HG03103 (cell line): ENCODE data around the gene SPRED3.
"Not testable (repeated sequence)": the region's sequence is repeated elsewhere in the genome, so short reads cannot be mapped to it uniquely, and the experiment has no call there.

Experiments used
- ATAC-seq: cut with Tn5 transposase; IDR thresholded peaks from one replicate; pipeline ENCODE4 v1.9.1; 2021; ENCODE audit warnings: low read depth; ENCODE audit not compliant: unreplicated experiment

Gene SPRED3

DNA sequence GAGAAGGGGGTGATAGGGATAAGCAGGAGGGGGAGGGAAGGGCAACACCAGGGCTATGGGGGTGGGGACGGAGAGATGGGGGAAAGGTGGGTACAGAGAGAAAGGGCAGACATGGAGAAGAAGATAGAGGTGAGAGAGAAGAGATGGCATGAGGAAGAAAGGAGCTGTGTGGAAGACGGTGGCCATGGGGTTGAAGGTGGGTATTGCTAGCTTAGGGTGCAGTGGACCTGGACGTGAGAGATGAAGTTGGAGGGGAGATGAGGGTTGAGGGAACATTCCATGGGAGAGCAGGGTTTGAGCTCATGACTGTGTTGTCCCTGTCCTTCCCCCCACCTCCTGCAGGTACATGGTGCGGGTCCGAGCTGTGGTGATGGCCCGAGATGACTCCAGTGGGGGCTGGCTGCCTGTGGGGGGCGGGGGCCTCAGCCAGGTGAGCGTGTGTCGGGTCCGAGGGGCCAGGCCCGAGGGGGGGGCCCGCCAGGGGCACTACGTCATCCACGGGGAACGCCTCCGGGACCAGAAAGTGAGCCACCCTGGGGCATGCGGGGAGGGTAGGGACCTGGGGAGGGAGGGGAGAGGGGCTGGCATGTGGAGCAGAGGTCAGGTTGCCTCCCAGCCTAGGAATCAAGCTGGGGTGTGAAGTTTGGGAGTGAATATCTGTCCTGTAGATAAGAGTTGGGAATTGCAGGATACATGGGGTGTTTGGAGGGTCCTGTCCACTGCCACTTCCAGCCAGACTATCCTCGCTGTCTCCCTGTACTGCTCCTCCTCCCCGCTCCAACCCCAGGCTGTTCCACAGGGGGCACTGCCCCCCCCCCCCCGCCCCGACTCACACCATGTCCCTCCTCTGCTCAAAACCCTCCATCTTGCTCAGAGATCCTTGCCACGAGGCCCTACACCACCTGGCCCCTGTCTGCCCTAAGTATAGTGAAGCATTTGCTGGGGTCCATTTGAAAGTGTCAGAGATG is 1.7 kb downstream of the SPRED3 start:
- ATAC-seq, result no peak

DNA sequence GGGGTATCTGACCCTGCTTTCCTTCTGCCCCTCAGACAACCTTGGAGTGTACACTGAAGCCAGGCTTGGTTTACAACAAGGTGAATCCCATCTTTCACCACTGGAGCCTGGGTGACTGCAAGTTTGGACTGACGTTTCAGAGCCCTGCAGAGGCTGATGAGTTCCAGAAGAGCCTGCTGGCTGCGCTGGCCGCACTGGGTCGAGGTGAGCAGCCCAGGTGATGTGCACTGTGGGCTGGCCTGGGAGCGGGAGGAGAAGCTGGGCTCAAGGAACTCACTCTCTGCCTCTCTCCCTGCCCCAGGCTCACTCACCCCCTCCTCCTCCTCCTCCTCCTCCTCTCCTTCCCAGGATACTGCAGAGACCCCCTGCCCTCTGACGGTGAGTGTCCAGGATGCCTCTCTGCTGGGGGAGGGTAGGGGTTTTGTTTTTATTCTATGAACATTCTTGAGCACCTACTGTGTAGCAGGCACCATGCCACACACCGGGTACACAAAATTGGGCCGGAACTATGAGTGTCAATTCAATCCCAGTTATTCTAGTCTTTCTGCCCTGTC is 3.5 kb downstream of the SPRED3 start:
- ATAC-seq, result no peak

DNA sequence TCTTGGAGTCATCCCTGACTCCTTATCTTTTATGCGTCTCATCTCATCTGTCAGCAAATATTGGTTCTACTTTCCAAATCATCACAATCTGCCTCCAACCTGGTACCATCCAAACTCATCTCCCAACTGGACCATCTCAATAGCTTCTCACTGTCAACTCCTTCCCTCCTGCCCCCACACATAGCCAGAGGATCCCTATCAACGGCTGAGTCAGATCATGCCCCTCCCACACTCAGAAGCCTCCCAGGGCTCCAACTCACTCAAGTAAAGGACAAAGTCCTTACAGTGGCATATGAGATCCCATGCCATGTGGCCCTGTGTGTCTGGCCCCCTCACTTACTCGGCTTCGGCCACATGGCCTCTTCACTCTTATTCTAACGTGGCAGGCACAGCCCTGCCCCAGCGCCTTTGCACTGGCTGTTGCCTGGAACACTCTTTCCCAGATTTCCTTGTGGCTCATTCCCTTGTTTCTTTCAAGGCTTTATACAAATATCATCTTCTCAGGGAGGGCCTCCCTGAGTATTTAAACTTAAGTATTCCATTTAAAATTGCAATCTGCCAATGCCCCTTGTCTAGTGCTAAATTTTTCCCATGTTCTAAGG is 4.3 kb downstream of the SPRED3 start:
- no peak for ATAC-seq

DNA sequence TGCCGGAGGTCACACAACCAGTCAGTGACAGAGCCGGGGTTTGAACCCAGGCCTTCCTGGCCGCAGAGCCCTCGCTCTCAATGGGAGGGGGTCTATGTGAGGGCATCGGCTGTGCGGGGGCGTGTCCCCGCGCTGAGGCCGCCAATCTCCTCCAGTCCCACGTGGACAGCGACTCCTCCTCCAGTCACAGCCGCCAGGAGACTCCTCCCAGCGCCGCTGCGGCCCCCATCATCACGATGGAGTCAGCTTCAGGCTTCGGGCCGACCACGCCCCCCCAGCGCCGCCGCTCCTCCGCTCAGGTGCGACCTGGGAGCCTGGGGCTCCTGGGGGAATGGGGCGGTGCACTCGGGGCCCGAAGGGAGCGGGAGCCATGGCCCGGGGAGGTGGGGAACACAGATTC is 6.0 kb downstream of the SPRED3 start:
- ATAC-seq, result no peak

DNA sequence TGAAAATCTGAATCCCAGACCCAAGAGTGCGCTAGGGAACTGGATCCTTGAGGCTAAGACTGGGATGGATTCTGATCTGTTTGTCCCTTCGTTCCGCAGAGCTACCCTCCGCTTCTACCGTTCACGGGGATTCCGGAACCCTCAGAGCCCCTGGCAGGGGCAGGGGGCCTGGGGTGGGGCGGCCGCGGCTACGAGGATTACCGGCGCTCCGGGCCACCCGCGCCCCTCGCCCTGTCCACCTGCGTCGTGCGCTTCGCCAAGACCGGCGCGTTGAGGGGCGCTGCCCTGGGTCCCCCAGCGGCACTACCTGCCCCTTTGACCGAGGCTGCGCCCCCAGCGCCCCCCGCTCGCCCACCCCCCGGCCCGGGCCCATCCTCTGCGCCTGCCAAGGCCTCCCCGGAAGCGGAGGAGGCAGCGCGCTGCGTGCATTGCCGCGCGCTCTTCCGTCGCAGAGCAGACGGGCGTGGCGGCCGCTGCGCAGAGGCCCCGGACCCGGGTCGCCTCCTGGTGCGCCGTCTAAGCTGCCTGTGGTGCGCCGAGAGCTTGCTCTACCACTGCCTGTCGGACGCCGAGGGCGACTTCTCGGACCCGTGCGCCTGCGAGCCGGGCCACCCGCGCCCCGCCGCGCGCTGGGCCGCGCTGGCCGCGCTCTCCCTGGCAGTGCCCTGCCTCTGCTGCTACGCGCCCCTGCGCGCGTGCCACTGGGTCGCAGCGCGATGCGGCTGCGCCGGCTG is 7.1 kb downstream of the SPRED3 start:
- no peak for ATAC-seq

DNA sequence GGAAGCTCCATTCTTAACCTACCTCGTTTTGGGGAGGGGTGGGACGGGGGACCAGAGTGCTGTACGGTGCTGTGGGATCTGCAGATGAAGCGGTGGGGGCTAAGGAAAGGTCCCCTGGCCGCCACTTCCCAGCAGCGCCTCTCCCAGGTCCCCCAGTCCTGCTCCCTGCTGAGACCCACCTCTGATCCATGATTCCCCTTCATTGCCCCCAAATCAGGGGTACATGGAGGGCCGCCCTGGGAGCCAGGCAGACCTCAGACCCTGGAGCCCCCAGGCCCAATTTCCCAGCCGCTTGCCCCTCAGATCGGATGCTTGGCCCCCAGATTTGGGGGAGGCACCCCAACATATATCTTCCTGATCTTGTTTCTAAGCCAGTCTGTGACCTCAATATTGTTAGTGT is 10.6 kb downstream of the SPRED3 start:
- ATAC-seq, result no peak

DNA sequence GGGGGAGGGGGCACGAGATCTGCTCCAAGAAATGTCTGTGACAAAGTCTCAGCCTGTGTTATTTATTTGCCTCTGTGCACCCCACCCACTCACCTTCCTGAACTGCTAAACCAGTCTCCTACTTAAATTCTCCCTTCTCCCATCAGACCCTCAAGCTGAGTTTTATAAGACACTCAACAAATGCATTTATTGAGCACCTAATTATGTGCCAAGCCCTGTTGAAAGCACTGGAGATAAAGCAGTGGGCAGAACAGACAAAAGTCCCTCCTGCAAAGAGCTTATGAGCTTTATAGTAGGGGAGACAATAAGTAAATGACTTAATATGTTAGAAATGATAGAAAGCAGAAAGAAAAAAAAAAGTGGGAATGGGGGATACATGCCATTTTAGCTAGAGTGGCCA is 11.0 kb downstream of the SPRED3 start:
- ATAC-seq, result no peak

DNA sequence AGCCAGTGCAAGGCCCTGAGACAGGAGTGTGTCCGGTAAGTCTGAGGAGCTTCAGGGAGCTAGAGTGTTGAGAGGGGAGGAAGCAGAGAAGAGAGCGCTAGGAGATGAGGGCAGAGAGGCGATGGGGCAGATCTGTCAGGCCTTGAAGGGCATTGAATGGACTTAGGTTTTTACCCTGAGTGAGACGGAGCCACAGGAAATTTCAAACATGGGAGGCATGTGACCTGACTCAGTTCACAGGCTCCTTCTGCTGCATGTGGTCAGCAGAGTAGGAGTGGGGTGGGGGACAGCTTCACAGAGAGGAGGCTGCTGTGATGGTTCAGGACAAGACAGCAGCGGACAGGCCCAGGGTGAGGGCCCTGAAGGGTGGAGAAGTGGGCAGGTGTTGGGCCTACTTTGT is 11.9 kb downstream of the SPRED3 start:
- no peak for ATAC-seq

DNA sequence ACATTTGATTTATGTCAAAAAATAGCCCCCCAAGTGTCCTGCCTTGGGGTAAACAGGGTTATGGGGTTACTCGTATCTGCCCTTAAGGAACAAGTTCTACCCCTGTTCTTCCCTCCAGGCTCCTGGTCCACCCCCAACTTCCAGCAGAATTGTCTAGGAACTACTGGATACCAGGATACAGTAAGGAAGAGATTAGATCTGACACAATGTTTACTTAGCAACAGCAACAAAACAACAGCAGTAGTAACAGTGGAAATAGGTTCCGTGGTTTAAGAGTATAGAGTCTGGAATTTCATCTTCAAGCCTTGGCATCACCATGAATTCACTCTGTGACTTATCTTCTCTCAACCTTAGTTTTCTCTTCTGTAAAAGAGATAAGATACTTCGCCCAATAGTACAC is 12.7 kb downstream of the SPRED3 start:
- ATAC-seq, result no peak

DNA sequence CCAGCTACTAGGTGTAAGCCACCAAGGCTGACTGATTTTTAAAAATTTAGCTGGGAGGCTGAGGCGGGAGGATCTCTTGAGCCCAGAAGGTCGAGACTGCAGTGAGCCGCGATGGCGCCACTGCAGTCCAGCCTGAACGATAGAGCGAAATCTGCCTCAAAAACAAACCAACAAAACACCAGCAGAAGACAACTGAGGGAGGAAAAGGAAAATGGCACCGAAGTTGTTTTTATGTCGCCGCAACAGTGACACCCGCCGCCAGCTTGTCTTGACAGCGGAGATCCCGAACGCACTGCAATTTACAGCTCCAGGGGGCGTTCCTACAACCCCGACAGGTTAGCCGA is 14.1 kb downstream of the SPRED3 start:
- ATAC-seq, result no peak

DNA sequence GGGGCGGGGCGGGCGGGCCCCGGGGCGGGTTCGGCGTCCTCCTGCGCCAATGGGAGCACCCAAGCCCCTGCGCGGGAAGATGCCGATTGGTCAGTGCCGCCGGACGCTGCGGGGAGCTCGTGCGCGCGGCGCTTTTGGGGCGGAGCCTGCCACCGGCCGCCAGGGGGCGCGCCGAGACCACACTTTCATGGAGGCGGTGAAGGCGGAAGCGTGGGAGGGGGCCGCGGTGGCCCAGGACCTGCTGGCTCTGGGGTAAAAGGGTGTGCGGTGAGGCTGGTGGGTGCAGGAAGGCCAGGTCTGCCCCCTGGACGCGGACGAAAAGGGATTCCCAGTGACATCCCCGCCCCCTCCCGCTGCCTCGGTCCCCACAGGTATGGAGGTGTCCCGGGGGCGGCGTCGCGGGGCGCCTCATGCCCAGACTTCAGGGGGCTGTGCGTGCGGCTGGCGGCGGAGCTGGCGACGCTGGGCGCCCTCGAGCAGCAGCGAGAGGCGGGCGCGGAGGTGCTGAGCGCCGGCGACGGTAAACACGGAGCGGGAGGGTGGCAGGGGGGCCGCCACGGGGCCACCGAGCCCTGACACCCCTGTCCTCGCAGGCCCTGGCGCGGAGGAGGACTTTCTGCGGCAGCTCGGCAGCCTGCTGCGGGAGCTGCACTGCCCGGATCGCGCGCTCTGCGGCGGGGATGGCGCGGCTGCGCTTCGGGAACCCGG is 14.6 kb downstream of the SPRED3 start, which contains the start of gene FAM98C:
FAM98C (plus strand) TSS at position 127 of the 708 bp plus-strand sequence; CDS start at position 188, 61 bp downstream.
- ATAC-seq, result peak; percentile 71

DNA sequence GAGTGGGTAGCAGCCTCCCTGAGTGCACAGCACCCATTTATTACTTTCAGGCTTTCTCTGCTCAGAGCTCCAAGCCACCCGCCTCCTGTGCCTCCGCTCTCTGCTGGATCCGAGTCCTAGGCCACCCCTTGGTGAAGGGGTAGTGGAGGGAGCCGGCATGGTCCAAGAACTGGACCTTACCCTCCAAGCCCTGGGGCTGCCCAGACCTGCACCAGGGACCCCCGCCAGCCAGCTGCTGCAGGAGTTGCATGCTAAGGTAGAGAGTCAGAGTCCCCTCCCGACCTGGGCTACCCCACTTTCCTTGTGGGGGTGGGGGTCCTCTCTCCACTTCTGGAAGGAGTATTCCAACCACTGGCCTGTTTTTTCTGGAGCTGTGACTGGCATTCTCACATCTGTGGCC is 16.4 kb downstream of the SPRED3 start:
- ATAC-seq, result no peak

DNA sequence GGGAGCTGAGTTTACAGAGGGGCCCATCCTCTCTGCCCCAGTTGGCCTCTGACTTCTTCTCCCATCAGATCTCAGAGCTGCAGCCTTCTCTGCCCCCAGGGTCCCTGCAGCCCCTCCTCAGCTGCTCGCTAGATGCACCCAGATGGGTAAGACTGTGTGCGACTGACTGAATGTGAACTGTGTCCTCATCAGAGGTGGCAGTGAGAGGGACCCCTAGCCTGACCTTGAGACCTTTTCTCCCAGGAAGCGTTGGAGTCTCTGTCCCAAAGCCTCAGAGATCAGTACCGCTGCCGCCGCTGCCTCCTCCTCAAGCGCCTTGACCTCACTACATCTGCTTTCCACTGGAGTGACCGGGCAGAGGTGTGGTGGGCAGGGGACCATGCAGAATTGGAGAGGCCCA is 16.8 kb downstream of the SPRED3 start:
- no peak for ATAC-seq

DNA sequence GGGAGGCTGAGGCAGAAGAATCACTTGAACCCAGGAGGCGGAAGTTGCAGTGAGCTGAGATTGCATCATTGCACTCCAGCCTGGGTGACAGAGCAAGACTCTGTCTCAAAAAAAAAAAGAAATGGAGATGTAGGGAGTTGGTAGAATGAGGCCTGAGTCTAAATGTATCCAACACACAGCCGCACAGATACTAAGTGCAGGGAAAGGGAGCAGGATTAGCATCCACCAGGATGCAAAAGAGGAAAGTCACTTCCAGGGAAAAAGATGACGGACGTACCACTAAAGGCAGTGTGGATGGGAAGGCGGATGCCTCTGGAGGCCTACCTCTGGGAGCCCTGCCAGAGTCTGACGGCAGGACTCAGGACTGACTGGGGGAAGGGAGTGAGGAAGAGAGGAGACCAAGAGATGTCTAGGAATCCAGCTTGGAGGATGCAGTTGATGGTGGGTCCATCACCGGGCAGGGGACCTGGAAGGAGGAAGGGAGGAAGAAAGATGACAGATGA is 21.2 kb downstream of the SPRED3 start:
- no peak for ATAC-seq

DNA sequence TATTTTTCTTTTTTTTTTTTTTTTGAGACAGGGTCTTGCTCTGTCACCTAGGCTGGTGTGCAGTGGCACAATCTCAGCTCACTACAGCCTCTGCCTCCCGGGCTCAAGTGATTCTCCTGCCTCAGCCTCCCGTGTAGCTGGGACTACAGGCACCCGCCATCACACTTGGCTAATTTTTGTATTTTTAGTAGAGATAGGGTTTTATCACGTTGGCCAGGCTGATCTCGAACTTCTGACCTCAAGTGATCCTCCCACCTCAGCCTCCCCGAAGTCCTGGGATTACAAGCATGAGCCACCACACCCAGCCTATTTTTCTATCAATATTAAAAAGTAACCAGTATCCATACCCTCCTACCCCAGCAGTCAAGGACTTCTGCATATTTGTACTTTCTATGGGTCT is 21.9 kb downstream of the SPRED3 start:
- not testable (repeated sequence) for ATAC-seq

DNA sequence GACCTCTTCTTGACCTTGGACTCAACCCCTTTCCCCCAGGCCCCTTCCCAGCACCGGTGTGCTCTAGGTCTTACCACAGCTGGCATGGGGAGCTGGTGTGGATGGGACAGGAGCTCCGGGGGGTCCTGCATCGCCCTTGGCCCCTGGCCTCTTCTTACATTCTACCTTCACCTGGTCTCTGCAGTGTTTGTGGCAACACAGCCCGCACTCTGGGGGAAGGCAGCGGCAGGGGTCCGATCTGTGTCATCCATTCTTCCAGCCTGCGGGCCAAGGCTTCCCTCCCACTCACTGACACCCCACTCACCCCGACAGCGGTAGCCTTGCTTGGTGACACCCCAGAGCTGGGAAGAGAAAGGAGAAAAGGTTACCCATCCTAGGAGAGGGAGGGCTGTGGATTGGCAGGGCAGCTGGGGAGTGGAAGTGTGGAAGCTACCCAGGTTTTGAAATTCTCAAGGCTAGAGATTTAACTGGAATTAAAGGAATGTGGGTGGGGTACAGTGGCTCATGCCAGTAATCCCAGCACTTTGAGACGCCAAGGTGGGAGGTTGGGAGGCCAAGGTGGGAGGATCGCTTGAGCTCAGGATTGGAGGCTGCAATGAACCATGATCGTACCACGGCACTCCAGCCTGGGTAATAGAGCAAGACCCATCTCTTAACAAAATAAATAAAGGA is 22.7 kb downstream of the SPRED3 start:
- no peak for ATAC-seq

DNA sequence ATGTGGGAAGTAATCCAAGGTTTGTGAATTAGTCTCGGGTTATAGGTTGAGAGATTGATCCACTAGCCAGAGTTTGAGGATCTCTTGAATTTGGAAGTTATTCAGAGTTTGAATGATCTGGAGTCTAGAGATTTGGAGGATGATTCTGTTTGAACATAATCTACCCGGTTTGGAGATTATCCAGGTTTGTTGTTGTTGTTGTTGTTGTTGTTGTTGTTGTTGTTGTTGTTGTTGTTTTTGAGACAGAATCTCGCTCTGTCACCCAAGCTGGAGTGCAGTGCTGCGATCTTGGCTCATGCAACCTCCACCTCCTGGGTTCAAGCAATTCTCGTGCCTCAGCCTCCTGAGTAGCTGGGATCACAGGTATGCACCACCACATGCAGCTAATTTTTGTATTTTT is 23.4 kb downstream of the SPRED3 start:
- not testable (repeated sequence) for ATAC-seq

DNA sequence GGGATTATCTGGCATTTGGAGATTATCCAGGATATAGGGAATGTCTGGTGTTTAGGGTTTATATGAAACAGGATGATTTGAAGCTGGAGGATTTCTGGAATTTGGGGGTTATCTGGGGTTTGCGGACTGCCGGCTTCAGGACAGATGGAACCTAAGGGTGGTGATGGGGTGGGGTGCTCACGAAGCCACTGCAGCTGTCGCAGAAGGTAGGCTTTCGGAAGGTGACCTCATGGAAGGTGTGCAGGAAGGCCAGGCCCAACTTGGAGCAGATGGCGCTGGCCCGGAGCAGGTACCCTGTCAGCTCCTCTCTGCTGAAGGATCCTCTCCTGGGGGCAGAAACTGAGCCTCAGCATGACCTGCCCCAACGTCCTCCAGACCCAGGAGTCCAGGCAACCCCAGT is 24.0 kb downstream of the SPRED3 start:
- ATAC-seq, result no peak

DNA sequence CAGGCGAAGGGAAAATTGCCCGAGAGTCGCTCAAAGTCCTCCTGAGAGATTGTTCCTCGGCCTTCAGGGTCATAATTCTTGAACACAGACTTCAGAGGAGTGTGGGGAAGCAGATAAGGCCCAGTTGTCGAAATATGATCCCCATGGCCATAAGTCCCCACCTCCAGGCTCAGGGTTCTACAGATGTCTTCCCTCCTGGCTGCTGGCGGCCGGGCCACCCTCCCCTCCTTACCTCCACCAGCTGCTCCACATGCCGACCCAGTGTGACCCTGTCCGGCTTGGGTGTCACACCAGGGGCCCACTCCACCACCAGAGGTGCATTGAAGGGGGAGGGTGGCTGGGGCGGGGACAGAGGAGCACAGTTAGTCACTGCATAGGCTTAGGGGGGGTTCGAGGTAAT is 24.5 kb downstream of the SPRED3 start:
- ATAC-seq, result no peak

DNA sequence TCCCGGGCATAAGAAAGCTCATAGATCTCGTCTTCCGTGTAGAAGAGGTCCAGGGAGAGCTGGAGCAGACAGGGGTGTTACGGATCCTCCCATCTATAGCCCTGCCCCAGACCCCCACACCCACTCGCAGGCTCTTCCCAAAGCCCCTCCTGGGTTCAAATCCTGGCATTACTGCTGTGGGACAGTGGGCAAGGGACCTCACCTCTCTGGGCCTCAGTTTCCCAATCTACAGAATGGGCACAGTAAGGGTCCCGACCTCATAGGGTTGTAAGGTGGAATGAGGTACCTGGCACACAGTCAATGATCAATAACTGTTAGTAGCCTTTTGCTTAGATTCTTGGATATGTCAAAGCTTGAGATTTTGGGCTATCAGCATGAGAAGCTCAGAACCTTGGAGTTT is 24.9 kb downstream of the SPRED3 start:
- ATAC-seq, result no peak
